Body of pancreas (tissue), 4 donors: ENCODE results near the gene IFI6. TPM values are rescaled to one million over a fixed set of nuclear protein-coding genes. Genes with fewer than 3 reads are reported as not detected.

Experiments used
- ATAC-seq: fragments of 150-250 bp; one replicate; pipeline ENCODE4 v1.9.1; 2016
- DNase-seq, 4 donors: peaks; one replicate each; pipeline ENCODE4 v3.0.0-alpha.2; 2019
- H3K27ac ChIP-seq, 4 donors: fragments of 200-600 bp; sonication (generic); 1 replicate in 3 of 4; 2 replicates in 1 of 4; pipeline versions ENCODE4 v1.5.1 to v1.6.1; 2016 to 2019; ENCODE audit warnings: mild to moderate bottlenecking in 1 of 4, mixed read lengths in 1 of 4, moderate library complexity in 1 of 4
- H3K27me3 ChIP-seq, 2 donors: fragments of 200-600 bp; sonication (generic); one replicate each; pipeline ENCODE4 v1.6.0; 2016; ENCODE audit warnings: mild to moderate bottlenecking in 1 of 2
- H3K36me3 ChIP-seq, 2 donors: fragments of 200-600 bp; sonication (generic); replicated peaks in 1 of 2; 2 replicates each; pipeline ENCODE4 v1.5.1; 2016; ENCODE audit warnings: low read depth in 2 of 2; ENCODE audit not compliant: insufficient read depth in 1 of 2
- H3K4me1 ChIP-seq: fragments of 200-600 bp; sonication (generic); one replicate; pipeline ENCODE4 v1.6.0; 2016
- H3K4me3 ChIP-seq, 2 donors: fragments of 200-600 bp; sonication (generic); 1 replicate in 1 of 2; 2 replicates in 1 of 2; pipeline ENCODE4 v1.5.1; 2016 to 2019
- H3K9me3 ChIP-seq, 3 donors: fragments of 200-600 bp; sonication (generic); 1 replicate in 2 of 3; 2 replicates in 1 of 3; pipeline ENCODE4 v1.5.1; 2016
- CTCF ChIP-seq, 7 experiments: fragments of 450-650 bp in 4 of 7; fragments of 200-600 bp in 3 of 7; sonication (generic) in 3 of 7; IDR thresholded peaks; one replicate each; pipeline ENCODE4 v1.5.1; 2016 to 2019; ENCODE audit warnings: antibody characterized with exemption in 7 of 7
- POLR2A ChIP-seq, 3 donors: fragments of 450-650 bp; IDR thresholded peaks; one replicate each; pipeline ENCODE4 v1.6.1; 2016; ENCODE audit warnings: antibody characterized with exemption in 3 of 3, mild to moderate bottlenecking in 2 of 3
- WGBS, 2 donors: methylation state at CpG; one replicate each; pipeline ENCODE4 v1.1.5; 2017; 5-methylcytosine and 5-hydroxymethylcytosine counted together
- intact Hi-C: fragments of 100-400 bp; cut with DNase I; formaldehyde crosslinking; loops from one replicate; pipeline ENCODE4 v1.15.1; 2023
- small RNA-seq: library from RNA; depleted of rRNA; stranded (forward); fragments of <200 nt; gene quantifications from one replicate; pipeline ENCODE3, GENCODE V24; 2016
- total RNA-seq, 2 donors: library from RNA; depleted of rRNA; stranded (reverse); fragments of >200 nt; gene quantifications; one replicate each; pipeline ENCODE4 v1.1.0, GENCODE V29; 2016

The IFI6 gene
- total RNA-seq, 2 donors from 2014 or later, result 54.0 to 58.0 TPM

DNA sequence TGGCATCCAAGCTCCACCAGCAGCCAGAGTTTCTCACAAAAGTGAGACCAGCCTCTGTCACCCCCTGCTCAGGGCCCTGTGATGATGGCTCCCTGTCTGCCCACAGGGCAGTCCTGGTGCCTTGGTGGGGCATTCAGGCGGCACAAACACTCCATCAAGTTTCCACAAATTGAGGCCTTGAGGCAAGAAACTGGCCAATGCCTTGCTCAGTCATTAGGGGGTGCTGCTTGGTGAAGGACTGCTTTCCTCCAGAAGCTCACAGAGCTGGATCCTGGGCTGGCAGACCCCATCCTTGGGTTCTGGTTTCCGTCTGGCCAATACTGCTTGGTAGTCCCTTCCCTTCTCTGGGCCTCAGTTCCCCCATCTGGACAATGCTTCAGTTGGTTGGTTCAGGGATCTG, 55.6 kb downstream of the IFI6 start:
- no peak overlapping the region for H3K27ac ChIP-seq
- DNase-seq (no peak), ATAC-seq (peak; percentile 7)
- 100% methylated on average over 1 to 2 of the region's 2 CpGs for WGBS, 2 donors
- TF ChIP-seq POLR2A (IDR thresholded peaks at IDR 0.05) (no peak), CTCF (IDR thresholded peaks at IDR 0.05) (no peak)
- H3K4me1 ChIP-seq, result peaks cover 3% of the 10 kb centered on the region
- intact Hi-C loops, result loop anchor here (10.0 kb wide), 1 partner anchor 202 kb away; no protein-coding TSS in a partner anchor
- no peaks in the 10 kb centered on the region for H3K27me3 ChIP-seq
- no peak overlapping the region for H3K4me3 ChIP-seq
- H3K9me3 ChIP-seq, result no peaks in the 10 kb centered on the region
- H3K36me3 ChIP-seq, result no peaks in the 10 kb centered on the region

Small RNA genes within 50 kb of the gene (small RNA-seq; reads per million reads assigned to genes)
- gene AL031729.1 (not detected), gene RNU6-424P (not detected), gene RNU6-949P (not detected)

Other genes starting within 250 kb of the IFI6 start
- gene WASF2, start 182.0 kb downstream of the IFI6 start, total RNA-seq, result 10 to 100 TPM; 28.0 to 36.1 TPM
- gene AHDC1, start 68.0 kb downstream of the IFI6 start, total RNA-seq, result 10 to 100 TPM; 13.5 to 14.2 TPM
- gene FGR, start 37.0 kb downstream of the IFI6 start, total RNA-seq, result 1 to 10 TPM; 3.0 to 5.4 TPM
- 1 to 10 TPM; 5.4 to 7.6 TPM for gene FAM76A, start 53.8 kb upstream of the IFI6 start, total RNA-seq
- 10 to 100 TPM; 22.6 to 26.7 TPM for gene STX12, start 101.0 kb upstream of the IFI6 start, total RNA-seq
- gene PPP1R8, start 158.6 kb upstream of the IFI6 start, total RNA-seq, result 10 to 100 TPM in 1 of 2 donors, 1 to 10 TPM in 1; 8.9 to 11.2 TPM
- gene THEMIS2, start 200.4 kb upstream of the IFI6 start, total RNA-seq, result 10 to 100 TPM in 1 of 2 donors, 1 to 10 TPM in 1; 4.6 to 21.0 TPM
- gene RPA2, start 242.4 kb upstream of the IFI6 start, total RNA-seq, result 10 to 100 TPM in 1 of 2 donors, 1 to 10 TPM in 1; 4.6 to 23.3 TPM